ENCODE results near the gene HNMT.
A peak's percentile ranks its signal among the peaks of the same experiment; 100 is the strongest.
"Not testable (repeated sequence)": the region's sequence is repeated elsewhere in the genome, so short reads cannot be mapped to it uniquely, and the experiment has no call there.

The HNMT gene

GRCh38 chr2:137964066-137964858, at the start of gene HNMT:
HNMT (plus strand) TSS chr2:137964473; CDS start chr2:137964492, 19 bp downstream.
- peak in 1 of 2 experiments; percentile 17 for DNase-seq

GRCh38 chr2:137921105-137921880, 43.0 kb upstream of the HNMT start:
- DNase-seq: no peak

GRCh38 chr2:137922171-137922570, 42.1 kb upstream of the HNMT start:
- DNase-seq: not testable (repeated sequence)

- no peak for DNase-seq
Measured at GRCh38 chr2:137924019-137924418, 40.3 kb upstream of the HNMT start.

GRCh38 chr2:137925599-137925998, 38.7 kb upstream of the HNMT start:
- no peak for DNase-seq

- no peak for DNase-seq
Measured at GRCh38 chr2:137927846-137928245, 36.4 kb upstream of the HNMT start.

GRCh38 chr2:137928547-137929518, 35.4 kb upstream of the HNMT start:
- peak in 1 of 2 experiments; percentile 31 for DNase-seq

- no peak for DNase-seq
Measured at GRCh38 chr2:137929519-137929916, 34.8 kb upstream of the HNMT start.

GRCh38 chr2:137930146-137930545, 34.1 kb upstream of the HNMT start:
- no peak for DNase-seq

GRCh38 chr2:137935591-137935990, 28.7 kb upstream of the HNMT start:
- DNase-seq: no peak

- DNase-seq: no peak
Measured at GRCh38 chr2:137937246-137937645, 27.0 kb upstream of the HNMT start.

- DNase-seq: no peak
Measured at GRCh38 chr2:137937778-137938177, 26.5 kb upstream of the HNMT start.

- DNase-seq: no peak
Measured at GRCh38 chr2:137938204-137938603, 26.1 kb upstream of the HNMT start.

GRCh38 chr2:137939026-137939425, 25.2 kb upstream of the HNMT start:
- no peak for DNase-seq

- DNase-seq: no peak
Measured at GRCh38 chr2:137940154-137940553, 24.1 kb upstream of the HNMT start.

GRCh38 chr2:137942037-137942832, 22.0 kb upstream of the HNMT start:
- no peak for DNase-seq

GRCh38 chr2:137942833-137943677, 21.2 kb upstream of the HNMT start:
- DNase-seq: no peak

- no peak for DNase-seq
Measured at GRCh38 chr2:137943678-137944347, 20.5 kb upstream of the HNMT start.

GRCh38 chr2:137944714-137945113, 19.6 kb upstream of the HNMT start:
- no peak for DNase-seq

GRCh38 chr2:137945229-137945628, 19.0 kb upstream of the HNMT start:
- no peak for DNase-seq
